SH-SY5Y (cell line): ENCODE data around the gene PTPRC.

ENCODE experiments used
- GATA2 ChIP-seq: IDR thresholded peaks from 2 replicates; pipeline ENCODE4 v1.6.1; 2011; ENCODE audit warnings: mild to moderate bottlenecking, low read depth, low read length
- GATA3 ChIP-seq: IDR thresholded peaks from 2 replicates; pipeline ENCODE4 v1.6.1; 2011; ENCODE audit warnings: low read depth, mild to moderate bottlenecking, low read length, moderate library complexity

GRCh38 chr1:198701766-198702539 lies 63.1 kb downstream of the PTPRC start:
- peak; percentile 64; the same call in 1 of the 2 replicates for TF ChIP-seq GATA2
- no peak for TF ChIP-seq GATA3
